CD4-positive, alpha-beta T cell (primary cell): Measurements from ENCODE around the gene TCEA2. TPM values are rescaled to one million over a fixed set of nuclear protein-coding genes. Genes with fewer than 3 reads are reported as not detected.

Source experiments
- ATAC-seq: fragments of 200-7000 bp; cut with Tn5 transposase; one replicate; pipeline ENCODE4 v1.10.0; 2022; ENCODE audit warnings: mild to moderate bottlenecking; ENCODE audit not compliant: poor library complexity
- CTCF ChIA-PET: fragments of 350-600 bp; sonication (Branson Sonifier 250); formaldehyde crosslinking; loops from one replicate; lab custom pipeline; 2021; ENCODE audit warnings: antibody characterized with exemption, inconsistent platforms; lab: Charles Lee
- POLR2A ChIA-PET: fragments of 350-600 bp; sonication (Branson Sonifier 250); formaldehyde crosslinking; loops from one replicate; lab custom pipeline; 2021; ENCODE audit warnings: antibody characterized with exemption, inconsistent platforms; lab: Charles Lee
- DNase-seq, 14 experiments: peaks; one replicate each; pipeline ENCODE4 v3.0.0-alpha.2; 2013 to 2020; ENCODE audit warnings: mixed read lengths in 2 of 14
- H3K27ac ChIP-seq, 2 donors: one replicate each; pipeline versions ENCODE4 v1.5.1 to v1.7.0; 2013; ENCODE audit warnings: low read length in 2 of 2, low read depth in 1 of 2, mild to moderate bottlenecking in 1 of 2
- H3K27me3 ChIP-seq, 2 experiments: 1 replicate in 1 of 2; 2 replicates in 1 of 2; pipeline versions ENCODE4 v1.6.1 to v1.7.0; 2013; ENCODE audit warnings: low read length in 2 of 2, control low read depth in 1 of 2, mild to moderate bottlenecking in 1 of 2, moderate library complexity in 1 of 2; ENCODE audit not compliant: insufficient read depth in 2 of 2, control insufficient read depth in 1 of 2
- H3K36me3 ChIP-seq: one replicate; pipeline ENCODE4 v1.6.1; 2013; ENCODE audit warnings: low read length, control low read depth; ENCODE audit not compliant: insufficient read depth
- H3K4me1 ChIP-seq: one replicate; pipeline ENCODE4 v1.6.1; 2013; ENCODE audit warnings: low read length, control low read depth; ENCODE audit not compliant: insufficient read depth
- H3K4me3 ChIP-seq: one replicate; pipeline ENCODE4 v1.5.1; 2013; ENCODE audit warnings: mild to moderate bottlenecking, low read length, moderate library complexity
- H3K9me3 ChIP-seq, 2 experiments: 1 replicate in 1 of 2; 2 replicates in 1 of 2; pipeline versions ENCODE4 v1.6.1 to v1.7.0; 2013; ENCODE audit warnings: low read length in 2 of 2, mild to moderate bottlenecking in 2 of 2, control low read depth in 1 of 2, moderate library complexity in 1 of 2; ENCODE audit not compliant: control insufficient read depth in 1 of 2, insufficient read depth in 1 of 2
- H3K27ac Mint-ChIP-seq: one replicate; pipeline ENCODE4 v1.8.0; 2020; ENCODE audit warnings: mixed read lengths
- H3K27me3 Mint-ChIP-seq: one replicate; pipeline ENCODE4 v1.8.0; 2021; ENCODE audit warnings: mixed read lengths
- H3K36me3 Mint-ChIP-seq: one replicate; pipeline ENCODE4 v1.8.0; 2021; ENCODE audit warnings: low read depth, mixed read lengths
- H3K4me1 Mint-ChIP-seq: one replicate; pipeline ENCODE4 v1.8.0; 2021; ENCODE audit warnings: low read depth, mixed read lengths
- H3K4me3 Mint-ChIP-seq: one replicate; pipeline ENCODE4 v1.8.0; 2020; ENCODE audit warnings: mild to moderate bottlenecking, mixed read lengths
- H3K9me3 Mint-ChIP-seq: one replicate; pipeline ENCODE4 v1.8.0; 2020; ENCODE audit warnings: mixed read lengths
- intact Hi-C, 2 experiments: fragments of 100-400 bp; cut with DNase I in 1 of 2; cut with micrococcal nuclease in 1 of 2; formaldehyde crosslinking; loops; one replicate each; pipeline versions ENCODE4 v1.15.1 to v1.9.0; 2023 to 2025; cut with DNase I, micrococcal nuclease
- total RNA-seq, 174 experiments: library from RNA in 2 of 174; stranded (reverse) in 2 of 174; gene quantifications; one replicate each; pipeline ENCODE4 v1.2.3 and lab custom pipeline; 2021 to 2026
- TF ChIP-seq, protein P1 (sequence below): fragments of 200-600 bp; IDR thresholded peaks from one replicate; pipeline ENCODE4 v1.8.0; 2022; ENCODE audit warnings: antibody characterized with exemption, mild to moderate bottlenecking

TCEA2 gene
- total RNA-seq, 2 experiments from 2014 or later = 28.4 to 29.9 TPM

DNA sequence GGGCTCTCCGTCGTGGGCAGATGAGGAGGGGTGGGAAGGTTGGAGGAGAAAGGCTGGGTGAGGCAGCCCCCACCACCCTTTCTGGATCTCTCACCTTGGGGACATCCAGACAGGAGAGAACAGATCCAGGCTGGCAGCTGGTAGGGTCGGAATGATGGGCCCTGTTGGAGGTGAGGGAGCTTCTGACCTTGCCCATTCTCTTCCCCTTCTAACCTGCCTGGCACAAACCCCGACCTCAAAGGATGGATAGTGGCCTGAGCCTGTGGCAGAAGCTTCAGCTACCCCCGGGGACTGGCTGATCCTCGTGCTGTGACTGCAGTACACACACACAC lies 50.4 kb downstream of the TCEA2 start:
- ATAC-seq (no peak), DNase-seq (no peak)
- CTCF ChIA-PET = no interaction called here
- TF ChIP-seq, protein P1, sequence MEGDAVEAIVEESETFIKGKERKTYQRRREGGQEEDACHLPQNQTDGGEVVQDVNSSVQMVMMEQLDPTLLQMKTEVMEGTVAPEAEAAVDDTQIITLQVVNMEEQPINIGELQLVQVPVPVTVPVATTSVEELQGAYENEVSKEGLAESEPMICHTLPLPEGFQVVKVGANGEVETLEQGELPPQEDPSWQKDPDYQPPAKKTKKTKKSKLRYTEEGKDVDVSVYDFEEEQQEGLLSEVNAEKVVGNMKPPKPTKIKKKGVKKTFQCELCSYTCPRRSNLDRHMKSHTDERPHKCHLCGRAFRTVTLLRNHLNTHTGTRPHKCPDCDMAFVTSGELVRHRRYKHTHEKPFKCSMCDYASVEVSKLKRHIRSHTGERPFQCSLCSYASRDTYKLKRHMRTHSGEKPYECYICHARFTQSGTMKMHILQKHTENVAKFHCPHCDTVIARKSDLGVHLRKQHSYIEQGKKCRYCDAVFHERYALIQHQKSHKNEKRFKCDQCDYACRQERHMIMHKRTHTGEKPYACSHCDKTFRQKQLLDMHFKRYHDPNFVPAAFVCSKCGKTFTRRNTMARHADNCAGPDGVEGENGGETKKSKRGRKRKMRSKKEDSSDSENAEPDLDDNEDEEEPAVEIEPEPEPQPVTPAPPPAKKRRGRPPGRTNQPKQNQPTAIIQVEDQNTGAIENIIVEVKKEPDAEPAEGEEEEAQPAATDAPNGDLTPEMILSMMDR = no peak
- Mint-ChIP-seq H3K9me3 (no peaks in the 10 kb centered on the region), H3K36me3 (no peaks in the 10 kb centered on the region), H3K27ac (no peak overlapping the region), H3K4me3 (no peak overlapping the region), H3K4me1 (no peaks in the 10 kb centered on the region), H3K27me3 (no peaks in the 10 kb centered on the region)
- Histone ChIP-seq H3K9me3 (no peaks in the 10 kb centered on the region), H3K4me3 (no peak overlapping the region), H3K27ac (no peak overlapping the region), H3K27me3 (no peaks in the 10 kb centered on the region), H3K36me3 (no peaks in the 10 kb centered on the region), H3K4me1 (no peaks in the 10 kb centered on the region)
- intact Hi-C loops = no loop called here
- POLR2A ChIA-PET = no interaction called here

DNA sequence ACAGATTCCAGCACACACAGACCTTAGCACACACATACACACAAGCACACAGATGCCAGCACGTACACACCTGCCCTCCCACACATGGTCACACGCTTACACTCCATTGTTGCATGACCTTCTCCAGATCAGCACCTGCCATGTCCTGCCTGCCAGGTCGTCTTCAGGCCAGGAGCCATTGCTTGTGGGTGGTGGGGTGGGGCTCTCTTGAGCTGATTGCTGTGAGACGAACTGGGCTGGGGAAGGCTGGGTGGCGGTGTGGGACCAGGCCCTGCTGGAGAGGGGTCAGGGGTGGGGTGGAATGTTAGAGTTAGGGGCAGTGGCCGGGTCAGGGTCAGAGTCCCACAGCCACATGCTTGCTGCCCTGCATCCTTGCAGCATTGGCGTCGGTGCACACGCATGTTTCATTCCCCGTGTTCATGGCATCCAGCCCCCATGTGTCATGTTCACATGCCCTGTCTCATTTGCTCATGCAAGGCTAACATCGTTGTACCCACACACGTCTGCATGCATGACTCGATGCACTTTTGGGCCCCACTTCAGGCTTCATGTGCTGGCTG lies 50.9 kb downstream of the TCEA2 start:
- H3K27me3 ChIP-seq = no peaks in the 10 kb centered on the region
- ATAC-seq = no peak
- intact Hi-C loops = no loop called here
- POLR2A ChIA-PET = no interaction called here
- H3K27ac Mint-ChIP-seq = no peak overlapping the region
- H3K4me1 ChIP-seq = no peaks in the 10 kb centered on the region
- H3K4me3 ChIP-seq = no peak overlapping the region
- TF ChIP-seq, protein P1 = no peak
- H3K27me3 Mint-ChIP-seq = no peaks in the 10 kb centered on the region
- H3K4me1 Mint-ChIP-seq = no peaks in the 10 kb centered on the region
- no peaks in the 10 kb centered on the region for H3K36me3 Mint-ChIP-seq
- DNase-seq = peak in 1 of 14 experiments; percentile 12
- H3K27ac ChIP-seq = no peak overlapping the region
- H3K9me3 Mint-ChIP-seq = no peaks in the 10 kb centered on the region
- CTCF ChIA-PET = no interaction called here
- H3K4me3 Mint-ChIP-seq = no peak overlapping the region
- H3K36me3 ChIP-seq = no peaks in the 10 kb centered on the region
- H3K9me3 ChIP-seq = no peaks in the 10 kb centered on the region

DNA sequence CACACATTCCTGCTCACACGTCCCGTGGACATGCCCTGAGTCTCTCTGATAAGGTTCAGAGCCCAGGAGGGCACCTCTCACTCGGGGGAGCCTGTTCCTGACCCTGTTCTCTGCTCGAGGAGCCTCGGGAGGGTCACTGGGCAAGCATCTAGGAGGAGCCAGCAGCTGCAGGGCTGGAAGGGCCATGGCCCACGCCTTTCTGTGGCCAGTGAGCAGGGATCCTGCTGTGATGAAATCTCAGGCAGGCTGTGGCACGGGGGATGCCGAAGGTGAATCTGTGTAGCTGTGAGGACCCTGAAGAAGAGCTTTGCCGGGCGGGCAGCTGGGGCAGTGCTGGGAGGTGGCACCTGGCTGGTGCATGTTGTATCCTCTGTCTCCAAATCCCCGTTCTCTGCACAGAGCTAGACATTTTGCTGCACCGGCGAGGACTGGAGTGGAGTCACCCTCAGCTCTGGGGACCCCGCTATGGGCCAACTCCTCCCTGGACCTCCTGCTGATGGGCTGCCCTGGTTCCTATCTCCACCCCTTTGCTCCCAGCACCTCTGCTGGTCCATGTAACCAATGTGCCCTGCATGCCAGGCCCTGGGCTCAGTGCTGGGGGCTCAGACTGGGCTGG lies 51.5 kb downstream of the TCEA2 start:
- Mint-ChIP-seq H3K27ac (no peak overlapping the region), H3K4me1 (no peaks in the 10 kb centered on the region), H3K27me3 (no peaks in the 10 kb centered on the region), H3K9me3 (no peaks in the 10 kb centered on the region), H3K4me3 (no peak overlapping the region), H3K36me3 (no peaks in the 10 kb centered on the region)
- ATAC-seq (no peak), DNase-seq (peak in 1 of 14 experiments; percentile 22)
- no peak overlapping the region for H3K4me3 ChIP-seq
- intact Hi-C loops = no loop called here
- no peaks in the 10 kb centered on the region for H3K36me3 ChIP-seq
- H3K27me3 ChIP-seq = no peaks in the 10 kb centered on the region
- ChIA-PET POLR2A (no interaction called here), CTCF (no interaction called here)
- H3K4me1 ChIP-seq = no peaks in the 10 kb centered on the region
- TF ChIP-seq, protein P1 = no peak
- H3K9me3 ChIP-seq = no peaks in the 10 kb centered on the region
- H3K27ac ChIP-seq = no peak overlapping the region
